SK-N-SH (cell line): Measurements from ENCODE around the gene SAP30L. TPM values are rescaled to one million over a fixed set of nuclear protein-coding genes. Genes with fewer than 3 reads are reported as not detected.

Experiments
- ELF1 ChIP-seq: IDR thresholded peaks from 2 replicates; pipeline ENCODE4 v1.4.0; 2012
- EP300 ChIP-seq, 2 experiments: IDR thresholded peaks; 2 replicates each; pipeline versions ENCODE4 v1.4.0 to v1.6.1; 2012; ENCODE audit warnings: borderline replicate concordance in 1 of 2, low read depth in 1 of 2, low read length in 1 of 2
- EZH2phosphoT487 ChIP-seq: fragments of 200-600 bp; sonication (generic); IDR thresholded peaks from 2 replicates; pipeline ENCODE4 v1.6.1; 2017; ENCODE audit warnings: low read depth, mixed run types, mild to moderate bottlenecking, antibody characterized with exemption, moderate library complexity, borderline replicate concordance
- GABPA ChIP-seq: IDR thresholded peaks from 2 replicates; pipeline ENCODE4 v1.4.0; 2012; ENCODE audit warnings: low read depth, mild to moderate bottlenecking
- JUND ChIP-seq: IDR thresholded peaks from 2 replicates; pipeline ENCODE4 v1.4.0; 2012
- MEF2A ChIP-seq: IDR thresholded peaks from 2 replicates; pipeline ENCODE4 v1.4.0; 2012; ENCODE audit warnings: low read depth, borderline replicate concordance
- NFIC ChIP-seq: IDR thresholded peaks from 2 replicates; pipeline ENCODE4 v1.4.0; 2012; ENCODE audit warnings: borderline replicate concordance
- NRF1 ChIP-seq: IDR thresholded peaks from 2 replicates; pipeline ENCODE4 v1.6.1; 2012; ENCODE audit warnings: low read depth, mild to moderate bottlenecking, low read length
- PBX3 ChIP-seq: IDR thresholded peaks from 2 replicates; pipeline ENCODE4; 2012
- POLR2AphosphoS5 ChIP-seq: IDR thresholded peaks from 2 replicates; pipeline ENCODE4 v1.6.1; 2012; ENCODE audit warnings: low read depth, low read length
- RAD21 ChIP-seq: IDR thresholded peaks from 2 replicates; pipeline ENCODE4 v1.6.1; 2012; ENCODE audit warnings: mild to moderate bottlenecking, low read length
- REST ChIP-seq: IDR thresholded peaks from 2 replicates; pipeline ENCODE4 v1.6.1; 2012; ENCODE audit warnings: mild to moderate bottlenecking, low read depth, low read length, moderate library complexity
- RXRA ChIP-seq: IDR thresholded peaks from 2 replicates; pipeline ENCODE4 v1.4.0; 2012; ENCODE audit warnings: low read depth, mild to moderate bottlenecking, borderline replicate concordance
- SIN3A ChIP-seq: IDR thresholded peaks from 2 replicates; pipeline ENCODE4 v1.6.1; 2012; ENCODE audit warnings: low read depth, mild to moderate bottlenecking, low read length, moderate library complexity, borderline replicate concordance
- TAF1 ChIP-seq: IDR thresholded peaks from 2 replicates; pipeline ENCODE4 v1.6.1; 2012; ENCODE audit warnings: low read depth, mild to moderate bottlenecking, low read length, moderate library complexity, borderline replicate concordance
- TEAD4 ChIP-seq: IDR thresholded peaks from 2 replicates; pipeline ENCODE4 v1.4.0; 2012; ENCODE audit warnings: mild to moderate bottlenecking, borderline replicate concordance; ENCODE audit not compliant: insufficient read depth
- USF2 ChIP-seq: fragments of 150-350 bp; IDR thresholded peaks from 2 replicates; pipeline ENCODE4 v1.6.1; 2017; ENCODE audit warnings: antibody characterized with exemption, low read length, low read depth, borderline replicate concordance
- YY1 ChIP-seq: IDR thresholded peaks from 2 replicates; pipeline ENCODE4 v1.4.0; 2012; ENCODE audit warnings: low read depth, mild to moderate bottlenecking
- ZBTB33 ChIP-seq: IDR thresholded peaks from 2 replicates; pipeline ENCODE4 v1.4.0; 2012; ENCODE audit warnings: low read depth, borderline replicate concordance
- polyA plus RNA-seq, 3 experiments: library from polyadenylated mRNA; depleted of rRNA; stranded (reverse); fragments of >200 nt; gene quantifications; 2 replicates each; pipeline ENCODE4 v1.2.3, GENCODE V29; 2012

SAP30L gene
- polyA plus RNA-seq, 1 of the 3 experiments (the other 2 are of a cell fraction) = 26.6 TPM

GRCh38 chr5:154477382-154478223 lies 31.8 kb downstream of the SAP30L start (continued):
- TF ChIP-seq NFIC (no peak), JUND (no peak), MEF2A (no peak), RAD21 (no peak), NRF1 (no peak), TEAD4 (no peak), PBX3 (no peak), USF2 (no peak), GABPA (no peak), EZH2phosphoT487 (no peak), RXRA (no peak), SIN3A (no peak), YY1 (no peak), TAF1 (no peak), REST (no peak), EP300 (IDR thresholded peaks at IDR 0.05; ENCODE audit: borderline replicate concordance in 1 of 2, low read depth in 1 of 2, low read length in 1 of 2) (no peak), ZBTB33 (no peak), POLR2AphosphoS5 (peak; percentile 61; the same call in 1 of the 2 replicates), ELF1 (no peak)
- TF ChIP-seq, all 33 proteins: peak for 4
